Aorta (tissue), 5 donors: ENCODE results near the gene BOLA2B. TPM values are rescaled to one million over a fixed set of nuclear protein-coding genes. Genes with fewer than 3 reads are reported as not detected.

Experiments used
- ATAC-seq: fragments of 200-7000 bp; cut with Tn5 transposase; one replicate; pipeline ENCODE4 v1.9.1; 2022; ENCODE audit warnings: moderate library complexity; ENCODE audit not compliant: low FRiP score
- DNase-seq, 2 donors: peaks; one replicate each; pipeline ENCODE4 v3.0.0-alpha.2; 2020
- H3K27ac ChIP-seq, 2 donors: one replicate each; pipeline ENCODE4 v1.5.1; 2013; ENCODE audit warnings: low read length in 2 of 2, mild to moderate bottlenecking in 2 of 2, moderate library complexity in 2 of 2, control low read depth in 1 of 2, inconsistent platforms in 1 of 2, low read depth in 1 of 2
- H3K27me3 ChIP-seq, 2 donors: one replicate each; pipeline ENCODE4 v1.6.1; 2013; ENCODE audit warnings: control low read depth in 1 of 2, low read length in 1 of 2, mild to moderate bottlenecking in 1 of 2, moderate library complexity in 1 of 2; ENCODE audit not compliant: insufficient read depth in 2 of 2, control insufficient read depth in 1 of 2
- H3K36me3 ChIP-seq, 2 donors: one replicate each; pipeline ENCODE4 v1.6.1; 2013; ENCODE audit warnings: control low read depth in 1 of 2, low read length in 1 of 2, mild to moderate bottlenecking in 1 of 2; ENCODE audit not compliant: insufficient read depth in 2 of 2, control insufficient read depth in 1 of 2
- H3K4me1 ChIP-seq, 2 donors: one replicate each; pipeline ENCODE4 v1.6.1; 2013; ENCODE audit warnings: low read length in 2 of 2, control low read depth in 1 of 2, mild to moderate bottlenecking in 1 of 2, moderate library complexity in 1 of 2; ENCODE audit not compliant: insufficient read depth in 2 of 2, control insufficient read depth in 1 of 2
- H3K4me3 ChIP-seq, 2 donors: one replicate each; pipeline ENCODE4 v1.5.1; 2013; ENCODE audit warnings: low read length in 2 of 2, control low read depth in 1 of 2, mild to moderate bottlenecking in 1 of 2
- H3K9me3 ChIP-seq: one replicate; pipeline ENCODE4 v1.6.1; 2013; ENCODE audit warnings: mild to moderate bottlenecking, low read length; ENCODE audit not compliant: control insufficient read depth
- WGBS, 2 donors: extraction: QIAGEN DNeasy Blood & Tissue Kit; methylation state at CpG; one replicate each; pipeline ENCODE4 v1.1.7; 2013; 5-methylcytosine and 5-hydroxymethylcytosine counted together
- intact Hi-C, 2 donors: fragments of 100-400 bp; cut with DNase I; formaldehyde crosslinking; loops; one replicate each; pipeline versions ENCODE4 v1.14.2 to v1.15.0; 2022
- polyA plus RNA-seq, 2 donors: library from polyadenylated mRNA; stranded (reverse); fragments of 200-250 nt; gene quantifications; one replicate each; pipeline ENCODE4 v1.2.3, GENCODE V29; 2013
- total RNA-seq, 2 donors: library from RNA; stranded (reverse); fragmentation: NEBNext Ultra II Directional; extraction: Animal tissue kit (Norgen Biotek cat#: 25700); gene quantifications; one replicate each; pipeline ENCODE4 v1.2.1, GENCODE V29; 2021
- donor health status: healthy with polysubstance abuse.
- donor health status: Bipolar disorder and iron deficiency.
- donor health status: DM: no; HTN: no; CAD: no.
- donor health status: DM: no; HTN: no; CAD: no.
- donor health status: DM: yes; HTN: yes; CAD: no.

BOLA2B gene
- total and polyA plus RNA-seq, 4 donors, result 31.3 to 145 (median 66.9) TPM

GRCh38 chr16:30152517-30152916, 40.9 kb downstream of the BOLA2B start:
- H3K4me3 ChIP-seq, result no peak overlapping the region
- H3K27me3 ChIP-seq, result no peaks in the 10 kb centered on the region
- WGBS, 2 donors, result 93 to 96% methylated on average over 9 of the region's 9 CpGs
- intact Hi-C loops, result no loop called here
- no peaks in the 10 kb centered on the region for H3K36me3 ChIP-seq
- ATAC-seq (no peak), DNase-seq (no peak)
- H3K27ac ChIP-seq, result no peak overlapping the region
- H3K4me1 ChIP-seq, result no peaks in the 10 kb centered on the region
- H3K9me3 ChIP-seq, result peaks cover 2% of the 10 kb centered on the region

- ATAC-seq (no peak), DNase-seq (no peak)
- Histone ChIP-seq H3K4me1 (no peaks in the 10 kb centered on the region), H3K27ac (no peak overlapping the region), H3K4me3 (no peak overlapping the region), H3K36me3 (no peaks in the 10 kb centered on the region), H3K27me3 (no peaks in the 10 kb centered on the region), H3K9me3 (peaks cover 2% of the 10 kb centered on the region)
- 91% methylated on average over 7 of the region's 7 CpGs for WGBS, 2 donors
- intact Hi-C loops, result no loop called here
Observed at GRCh38 chr16:30151091-30151490, 42.4 kb downstream of the BOLA2B start.

DNA sequence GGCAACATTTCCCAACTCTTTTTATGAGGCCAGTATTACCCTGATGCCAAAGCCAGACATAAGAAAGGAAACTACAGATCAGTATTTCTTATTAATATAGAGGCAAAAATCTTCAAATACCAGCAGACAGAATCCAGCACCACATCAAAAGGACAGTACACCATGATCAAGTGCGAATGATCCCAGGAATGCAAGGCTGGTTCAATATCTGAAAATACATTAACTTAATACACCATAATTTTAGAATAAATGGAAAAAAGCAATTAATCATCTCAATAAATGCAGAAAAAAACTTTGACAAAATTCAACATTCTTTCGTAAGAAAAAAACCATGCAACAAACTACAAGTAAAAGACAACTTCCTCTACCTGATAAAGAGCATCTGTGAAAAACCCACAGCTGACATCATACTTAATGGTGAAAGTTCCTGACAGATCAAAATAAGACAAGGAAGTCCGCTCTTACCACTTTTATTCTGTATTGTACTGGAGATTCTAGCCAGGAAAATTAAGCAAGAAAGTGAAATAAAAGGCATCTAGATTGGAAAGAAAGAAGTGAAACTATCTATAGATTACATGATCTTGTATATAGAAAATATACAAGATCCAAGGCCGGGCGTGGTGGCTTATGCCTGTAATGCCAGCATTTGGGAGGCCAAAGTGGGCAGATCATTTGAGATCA, 44.1 kb downstream of the BOLA2B start:
- intact Hi-C loops, result no loop called here
- H3K27me3 ChIP-seq, result no peaks in the 10 kb centered on the region
- no peak for ATAC-seq

DNA sequence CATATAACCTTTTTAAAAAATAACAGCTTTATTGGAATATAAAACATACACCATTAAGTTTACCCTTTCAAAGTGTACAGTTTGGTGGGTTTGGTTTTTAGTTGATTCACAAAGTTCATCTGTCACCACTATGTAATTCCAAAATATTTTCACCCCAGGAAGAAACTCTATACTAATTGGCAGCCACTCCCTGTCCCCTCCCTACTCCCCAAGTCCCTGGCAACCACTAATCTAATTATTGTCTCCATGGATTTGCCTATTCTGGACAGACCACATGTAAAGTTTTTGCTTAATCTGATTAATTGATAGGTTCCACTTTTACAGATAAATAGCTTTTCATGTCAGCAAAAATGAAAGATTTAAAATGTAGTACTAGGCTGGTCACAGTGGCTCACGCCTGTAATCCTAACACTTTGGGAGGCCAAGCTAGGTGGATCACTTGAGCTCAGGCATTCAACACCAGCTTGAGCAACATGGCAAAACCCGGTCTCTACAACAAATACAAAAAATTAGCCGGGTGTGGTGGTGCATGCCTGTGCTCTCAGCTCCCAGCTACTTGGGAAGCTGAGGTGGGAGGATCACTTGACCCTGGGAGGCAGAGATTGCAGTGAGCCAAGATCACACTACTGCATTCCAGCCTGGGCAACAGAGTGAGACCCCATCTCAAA, 45.5 kb downstream of the BOLA2B start:
- intact Hi-C loops, result no loop called here
- WGBS, 2 donors, result 85 to 88% methylated on average over 3 of the region's 3 CpGs
- Histone ChIP-seq H3K4me1 (no peaks in the 10 kb centered on the region), H3K9me3 (peaks cover 2% of the 10 kb centered on the region), H3K27me3 (no peaks in the 10 kb centered on the region), H3K27ac (no peak overlapping the region), H3K36me3 (no peaks in the 10 kb centered on the region), H3K4me3 (no peak overlapping the region)
- ATAC-seq (no peak), DNase-seq (no peak)

More for the DNA sequence above, 44.1 kb downstream of the BOLA2B start:
- peaks cover 2% of the 10 kb centered on the region for H3K9me3 ChIP-seq
- DNase-seq, result no peak
- no peaks in the 10 kb centered on the region for H3K36me3 ChIP-seq
- 86 to 92% methylated on average over 5 of the region's 5 CpGs for WGBS, 2 donors
- no peak overlapping the region for H3K4me3 ChIP-seq
- H3K4me1 ChIP-seq, result no peaks in the 10 kb centered on the region
- H3K27ac ChIP-seq, result no peak overlapping the region

GRCh38 chr16:30145657-30146056, 47.8 kb downstream of the BOLA2B start:
- H3K9me3 ChIP-seq, result peaks cover 2% of the 10 kb centered on the region
- H3K27ac ChIP-seq, result no peak overlapping the region
- no peaks in the 10 kb centered on the region for H3K27me3 ChIP-seq
- DNase-seq (no peak), ATAC-seq (no peak)
- intact Hi-C loops, result no loop called here
- no peaks in the 10 kb centered on the region for H3K36me3 ChIP-seq
- 49 to 53% methylated on average over 1 of the region's 1 CpG for WGBS, 2 donors
- no peaks in the 10 kb centered on the region for H3K4me1 ChIP-seq
- no peak overlapping the region for H3K4me3 ChIP-seq

DNA sequence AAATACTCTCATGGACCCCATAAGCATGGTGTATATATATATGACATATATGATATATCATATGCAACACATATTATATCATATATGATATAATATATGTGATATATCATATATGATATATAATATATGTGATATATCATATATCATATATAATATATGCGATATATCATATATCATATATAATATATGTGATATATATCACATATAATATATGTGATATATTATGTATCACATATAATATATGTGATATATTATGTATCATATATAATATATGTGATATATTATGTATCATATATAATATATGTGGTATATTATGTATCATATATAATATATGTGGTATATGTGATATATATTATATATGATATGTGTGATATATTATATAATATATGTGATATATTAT, 48.5 kb downstream of the BOLA2B start:
- H3K36me3 ChIP-seq, result no peaks in the 10 kb centered on the region
- DNase-seq (no peak), ATAC-seq (no peak)
- no peak overlapping the region for H3K27ac ChIP-seq
- no peaks in the 10 kb centered on the region for H3K4me1 ChIP-seq
- H3K4me3 ChIP-seq, result no peak overlapping the region
- intact Hi-C loops, result no loop called here
- H3K9me3 ChIP-seq, result peaks cover 2% of the 10 kb centered on the region
- 44 to 48% methylated on average over 1 of the region's 1 CpG for WGBS, 2 donors
- no peaks in the 10 kb centered on the region for H3K27me3 ChIP-seq

DNA sequence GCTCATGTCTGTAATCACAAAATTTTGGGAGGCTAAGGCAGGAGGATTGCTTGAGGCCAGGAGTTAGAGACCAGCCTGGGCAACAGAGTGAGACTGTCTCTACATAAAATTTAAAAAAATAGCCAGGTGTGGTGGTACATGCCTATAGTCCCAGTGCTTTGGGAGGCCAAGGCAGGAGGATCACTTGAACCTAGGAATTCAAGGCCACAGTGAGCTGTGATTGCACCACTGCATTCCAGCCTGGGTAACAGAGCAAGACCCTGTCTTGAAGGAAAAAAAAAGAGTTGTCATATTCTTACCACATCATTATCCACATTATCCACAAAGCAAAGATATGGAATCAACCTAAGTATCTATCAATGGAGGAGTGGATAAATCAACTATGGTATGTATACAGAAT, 49.4 kb downstream of the BOLA2B start:
- Histone ChIP-seq H3K27ac (no peak overlapping the region), H3K4me3 (no peak overlapping the region), H3K27me3 (no peaks in the 10 kb centered on the region), H3K9me3 (peaks cover 2% of the 10 kb centered on the region), H3K36me3 (no peaks in the 10 kb centered on the region), H3K4me1 (no peaks in the 10 kb centered on the region)
- ATAC-seq, result no peak
- intact Hi-C loops, result no loop called here
- DNase-seq, result no peak

- Histone ChIP-seq H3K4me1 (no peaks in the 10 kb centered on the region), H3K9me3 (no peaks in the 10 kb centered on the region), H3K27ac (no peak overlapping the region), H3K36me3 (no peaks in the 10 kb centered on the region), H3K27me3 (no peaks in the 10 kb centered on the region), H3K4me3 (no peak overlapping the region)
- WGBS, 2 donors, result 60 to 66% methylated on average over 2 of the region's 2 CpGs
- intact Hi-C loops, result no loop called here
- DNase-seq (no peak), ATAC-seq (no peak)
Observed at GRCh38 chr16:30143347-30143702, 50.1 kb downstream of the BOLA2B start.
